Measurements from ENCODE around the gene SOX15. TPM values are rescaled to one million over a fixed set of nuclear protein-coding genes. Genes with fewer than 3 reads are reported as not detected.

SOX15 gene
- total RNA-seq, 1 donor from 2014 or later: 0.25 TPM

DNA sequence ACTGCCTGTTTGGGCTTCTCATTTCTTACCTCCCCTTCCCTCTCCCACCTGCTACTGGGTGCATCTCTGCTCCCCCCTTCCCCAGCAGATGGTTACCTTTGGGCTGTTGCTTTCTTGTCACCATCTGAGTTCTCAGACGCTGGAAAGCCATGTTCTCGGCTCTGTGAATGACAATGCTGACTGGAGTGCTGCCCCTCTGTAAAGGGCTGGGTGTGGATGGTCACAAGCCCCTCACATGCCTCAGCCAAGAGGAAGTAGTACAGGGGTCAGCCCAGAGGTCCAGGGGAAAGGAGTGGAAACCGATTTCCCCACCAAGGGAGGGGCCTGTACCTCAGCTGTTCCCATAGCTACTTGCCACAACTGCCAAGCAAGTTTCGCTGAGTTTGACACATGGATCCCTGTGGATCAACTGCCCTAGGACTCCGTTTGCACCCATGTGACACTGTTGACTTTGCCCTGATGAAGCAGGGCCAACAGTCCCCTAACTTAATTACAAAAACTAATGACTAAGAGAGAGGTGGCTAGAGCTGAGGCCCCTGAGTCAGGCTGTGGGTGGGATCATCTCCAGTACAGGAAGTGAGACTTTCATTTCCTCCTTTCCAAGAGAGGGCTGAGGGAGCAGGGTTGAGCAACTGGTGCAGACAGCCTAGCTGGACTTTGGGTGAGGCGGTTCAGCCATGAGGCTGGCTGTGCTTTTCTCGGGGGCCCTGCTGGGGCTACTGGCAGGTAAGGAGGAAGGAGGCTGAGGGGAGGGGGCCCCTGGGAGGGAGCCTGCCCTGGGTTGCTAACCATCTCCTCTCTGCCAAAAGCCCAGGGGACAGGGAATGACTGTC lies 10.7 kb downstream of the SOX15 start, which contains the start of gene CD68:
CD68 (plus strand) TSS at position 638 of the 833 bp plus-strand sequence; CDS start at position 678, 40 bp downstream.
- intact Hi-C loops (cut with micrococcal nuclease): no loop called here

DNA sequence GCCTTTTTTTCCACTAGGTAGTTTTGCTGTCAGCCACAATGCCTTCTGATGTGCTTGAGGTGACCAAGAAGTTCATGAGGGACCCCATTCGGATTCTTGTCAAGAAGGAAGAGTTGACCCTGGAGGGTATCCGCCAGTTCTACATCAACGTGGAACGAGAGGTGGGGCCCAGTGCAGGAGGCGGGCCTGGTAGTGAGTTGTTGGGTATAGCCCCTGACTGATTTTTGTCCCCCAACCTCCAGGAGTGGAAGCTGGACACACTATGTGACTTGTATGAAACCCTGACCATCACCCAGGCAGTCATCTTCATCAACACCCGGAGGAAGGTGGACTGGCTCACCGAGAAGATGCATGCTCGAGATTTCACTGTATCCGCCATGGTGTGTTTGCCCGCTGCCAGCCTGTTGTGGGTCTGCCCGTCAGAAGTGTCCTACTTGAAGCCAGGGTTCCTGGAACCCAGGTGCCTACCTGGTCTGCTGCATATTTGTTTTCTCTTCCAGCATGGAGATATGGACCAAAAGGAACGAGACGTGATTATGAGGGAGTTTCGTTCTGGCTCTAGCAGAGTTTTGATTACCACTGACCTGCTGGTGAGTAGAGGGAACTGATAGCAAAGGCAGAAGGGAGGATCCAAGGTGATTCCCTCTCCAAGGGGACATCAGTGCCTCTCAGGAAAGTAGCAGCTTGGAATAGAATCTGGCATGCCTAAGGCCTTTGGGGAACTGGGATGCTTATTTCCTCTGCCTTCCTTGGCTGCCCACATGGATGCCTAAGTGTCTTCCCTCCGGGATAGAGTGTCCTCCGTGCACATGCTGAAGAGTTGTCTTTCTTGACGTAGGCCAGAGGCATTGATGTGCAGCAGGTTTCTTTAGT lies 12.3 kb downstream of the SOX15 start:
- intact Hi-C loops (cut with micrococcal nuclease): no loop called here

DNA sequence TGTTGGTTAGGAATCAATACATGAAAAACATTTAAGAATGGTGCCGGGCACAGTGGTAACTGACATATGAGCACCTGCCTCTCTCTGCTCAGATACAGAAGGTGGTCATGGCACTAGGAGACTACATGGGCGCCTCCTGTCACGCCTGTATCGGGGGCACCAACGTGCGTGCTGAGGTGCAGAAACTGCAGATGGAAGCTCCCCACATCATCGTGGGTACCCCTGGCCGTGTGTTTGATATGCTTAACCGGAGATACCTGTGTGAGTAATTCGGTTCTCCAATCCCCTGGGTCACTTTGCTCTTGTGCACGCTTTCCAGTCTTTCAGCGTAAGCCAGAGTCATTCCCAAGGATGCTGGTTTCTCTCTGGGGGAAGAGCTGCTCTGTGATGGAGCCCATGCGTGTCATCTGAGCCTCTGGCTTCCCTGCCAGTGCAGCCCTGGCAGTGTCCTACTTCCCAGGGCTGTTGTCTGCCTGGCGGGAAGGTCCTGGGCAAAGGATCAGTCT lies 13.4 kb downstream of the SOX15 start:
- intact Hi-C loops (cut with micrococcal nuclease): no loop called here

DNA sequence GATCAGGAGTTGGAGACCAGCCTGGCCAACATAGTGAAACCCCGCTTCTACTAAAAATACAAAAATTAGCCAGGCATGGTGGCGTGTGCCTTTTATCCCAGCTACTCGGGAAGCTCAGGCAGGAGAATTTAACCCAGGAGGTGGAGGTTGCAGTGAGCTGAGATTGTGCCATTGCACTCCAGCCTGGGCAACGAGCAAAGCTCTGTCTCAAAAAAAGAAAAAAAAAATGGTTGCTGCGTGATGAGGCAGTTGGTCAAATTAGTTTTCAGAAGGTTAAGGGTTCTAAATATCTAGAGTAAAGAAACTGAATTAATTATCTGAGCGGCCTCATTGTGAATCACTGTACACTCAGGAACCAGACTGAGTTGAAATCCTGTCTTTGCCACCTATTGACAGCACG lies 13.9 kb downstream of the SOX15 start:
- intact Hi-C loops (cut with micrococcal nuclease): no loop called here

DNA sequence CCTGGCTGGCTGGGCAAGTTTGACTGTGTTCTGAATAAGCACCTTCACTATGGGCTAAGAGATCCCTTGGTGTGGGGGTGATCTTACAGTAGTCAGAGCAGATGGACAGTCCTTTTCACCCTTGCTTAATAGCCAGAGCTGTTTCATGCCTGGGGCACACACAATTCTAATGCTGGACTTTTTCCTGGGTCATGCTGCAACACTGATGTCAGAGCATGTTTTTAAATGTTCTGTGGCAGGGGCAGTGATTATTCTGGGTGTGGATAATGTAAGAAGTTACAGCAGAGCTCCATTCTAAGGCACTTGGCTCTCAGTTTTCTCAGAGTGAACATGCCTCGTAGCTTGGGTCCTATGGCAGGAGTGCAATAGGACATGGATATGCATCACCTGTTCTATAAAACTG lies 14.4 kb downstream of the SOX15 start:
- intact Hi-C loops (cut with micrococcal nuclease): no loop called here

DNA sequence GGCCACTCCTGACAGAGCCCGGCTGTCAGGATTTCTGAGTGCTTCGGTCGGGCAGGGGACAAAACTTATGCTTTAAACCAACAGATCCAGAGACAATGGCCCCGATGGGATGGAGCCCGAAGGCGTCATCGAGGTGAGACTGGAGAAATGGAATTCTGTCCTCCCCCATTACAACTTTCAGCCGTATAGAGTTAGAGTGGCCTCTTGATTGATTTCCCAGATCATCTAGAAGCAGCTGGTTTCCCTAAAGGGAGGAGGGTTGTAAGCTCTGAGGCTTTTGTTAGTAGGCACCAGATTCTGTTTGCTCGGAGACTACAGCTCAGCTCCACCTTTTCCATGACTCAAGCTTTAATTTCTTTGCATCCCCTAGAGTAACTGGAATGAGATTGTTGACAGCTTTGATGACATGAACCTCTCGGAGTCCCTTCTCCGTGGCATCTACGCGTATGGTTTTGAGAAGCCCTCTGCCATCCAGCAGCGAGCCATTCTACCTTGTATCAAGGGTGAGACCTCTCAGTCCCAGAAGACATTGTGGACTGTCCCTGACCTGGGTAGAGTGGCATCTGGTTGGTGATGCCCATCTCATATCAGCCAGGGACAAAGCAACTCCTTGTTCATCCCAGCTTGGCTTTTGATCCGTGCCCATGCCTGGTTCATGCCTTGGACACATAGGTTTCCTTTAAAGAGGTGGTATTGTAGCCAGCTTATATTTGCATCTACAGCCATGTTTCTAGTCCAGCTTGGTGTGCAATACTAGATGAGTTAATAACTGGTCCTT lies 15.5 kb downstream of the SOX15 start:
- intact Hi-C loops (cut with micrococcal nuclease): loop anchor here (5.0 kb wide), 1 partner anchor 267 kb away; the partner anchor contains the start of gene EIF5A

DNA sequence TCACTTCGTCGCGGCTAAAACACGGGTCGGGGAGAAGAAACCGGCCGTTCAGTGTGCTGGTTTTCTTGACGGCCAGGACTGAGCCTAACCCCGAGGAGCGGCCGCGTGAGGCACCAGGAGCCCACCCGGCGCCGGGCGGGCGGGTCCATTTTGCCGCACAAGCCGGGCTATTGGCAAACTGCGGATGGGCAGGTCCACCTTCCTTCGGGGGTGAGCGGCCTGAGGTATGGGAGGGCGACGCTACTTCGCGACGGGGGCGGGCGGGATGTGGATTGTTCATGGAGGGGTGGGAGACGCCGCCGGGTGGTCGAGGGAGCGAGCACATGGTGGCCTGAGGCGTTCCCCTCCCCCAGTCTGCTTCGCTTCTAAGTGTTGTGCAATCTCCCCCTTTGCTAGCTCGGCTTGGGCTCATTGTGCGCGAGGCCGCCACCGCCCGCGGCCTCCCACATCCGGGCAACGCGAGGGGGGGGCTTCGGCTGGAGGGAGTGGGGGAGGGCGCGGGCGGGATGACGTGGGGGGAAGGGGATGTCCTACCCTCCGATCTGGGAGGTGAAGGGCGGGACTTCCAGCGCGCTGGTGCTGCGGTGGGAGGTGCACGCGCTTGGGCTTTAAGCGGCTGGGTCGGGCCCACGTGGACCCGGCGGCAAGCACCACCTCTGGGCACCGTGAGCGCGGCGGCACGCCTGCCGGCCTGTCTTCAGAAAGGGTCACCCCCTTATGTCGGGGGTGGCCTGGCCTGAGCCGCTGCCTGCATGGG lies 16.4 kb downstream of the SOX15 start:
- intact Hi-C loops (cut with micrococcal nuclease): loop anchor here (1.0 to 5.0 kb wide), 5 partner anchors 89 to 335 kb away; partner anchors contain the start of genes EIF5A, ELP5, PHF23 and POLR2A

DNA sequence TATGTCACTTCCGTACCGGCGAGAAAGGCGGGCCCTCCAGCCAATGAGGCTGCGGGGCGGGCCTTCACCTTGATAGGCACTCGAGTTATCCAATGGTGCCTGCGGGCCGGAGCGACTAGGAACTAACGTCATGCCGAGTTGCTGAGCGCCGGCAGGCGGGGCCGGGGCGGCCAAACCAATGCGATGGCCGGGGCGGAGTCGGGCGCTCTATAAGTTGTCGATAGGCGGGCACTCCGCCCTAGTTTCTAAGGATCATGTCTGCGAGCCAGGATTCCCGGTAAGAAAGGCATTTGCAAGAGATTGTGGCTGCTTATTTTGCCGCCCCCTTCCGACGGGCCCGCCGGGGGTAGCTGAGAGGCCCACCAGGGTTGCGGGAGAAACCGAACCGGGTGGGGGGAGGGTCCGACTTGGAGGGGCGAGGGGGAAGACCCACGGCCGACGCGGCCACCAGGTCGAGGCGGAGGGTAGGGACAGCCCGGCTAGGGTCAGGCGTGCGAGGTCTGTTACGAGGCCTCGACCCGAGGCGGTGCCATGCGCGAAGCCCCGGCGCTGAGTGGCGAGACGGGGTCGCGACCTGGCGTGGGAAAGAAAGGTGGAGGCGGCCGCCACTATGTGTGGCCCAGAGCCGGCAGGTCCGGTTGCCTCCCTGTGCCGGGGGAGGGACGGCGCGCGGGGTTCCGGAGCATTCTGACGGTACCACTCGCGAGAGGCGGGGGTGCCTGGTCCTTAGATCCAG lies 17.1 kb downstream of the SOX15 start:
- intact Hi-C loops (cut with micrococcal nuclease): loop anchor here (1.0 to 5.0 kb wide), 10 partner anchors 11 to 334 kb away; partner anchors contain the start of genes EIF5A, ELP5, MPDU1 and PHF23

DNA sequence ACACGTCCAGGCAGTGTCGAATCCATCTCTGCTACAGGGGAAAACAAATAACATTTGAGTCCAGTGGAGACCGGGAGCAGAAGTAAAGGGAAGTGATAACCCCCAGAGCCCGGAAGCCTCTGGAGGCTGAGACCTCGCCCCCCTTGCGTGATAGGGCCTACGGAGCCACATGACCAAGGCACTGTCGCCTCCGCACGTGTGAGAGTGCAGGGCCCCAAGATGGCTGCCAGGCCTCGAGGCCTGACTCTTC lies 17.6 kb downstream of the SOX15 start:
- intact Hi-C loops (cut with micrococcal nuclease): loop anchor here (1.0 to 5.0 kb wide), 9 partner anchors 11 to 333 kb away; partner anchors contain the start of genes EIF5A, ELP5, MPDU1 and PHF23

DNA sequence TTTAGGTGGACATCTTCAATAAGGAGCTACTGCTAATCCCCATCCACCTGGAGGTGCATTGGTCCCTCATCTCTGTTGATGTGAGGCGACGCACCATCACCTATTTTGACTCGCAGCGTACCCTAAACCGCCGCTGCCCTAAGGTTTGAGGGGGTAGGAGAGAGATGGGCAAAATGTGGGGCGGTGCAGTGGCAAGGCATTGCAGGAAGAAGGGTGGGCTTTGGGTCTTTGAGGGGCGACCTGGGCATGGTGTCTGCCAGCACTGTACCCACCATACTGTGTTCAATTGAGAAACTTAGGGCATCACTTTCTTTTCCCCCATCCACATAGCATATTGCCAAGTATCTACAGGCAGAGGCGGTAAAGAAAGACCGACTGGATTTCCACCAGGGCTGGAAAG lies 19.5 kb downstream of the SOX15 start:
- intact Hi-C loops (cut with micrococcal nuclease): loop anchor here (5.0 kb wide), 1 partner anchor 263 kb away; the partner anchor contains the start of gene EIF5A

DNA sequence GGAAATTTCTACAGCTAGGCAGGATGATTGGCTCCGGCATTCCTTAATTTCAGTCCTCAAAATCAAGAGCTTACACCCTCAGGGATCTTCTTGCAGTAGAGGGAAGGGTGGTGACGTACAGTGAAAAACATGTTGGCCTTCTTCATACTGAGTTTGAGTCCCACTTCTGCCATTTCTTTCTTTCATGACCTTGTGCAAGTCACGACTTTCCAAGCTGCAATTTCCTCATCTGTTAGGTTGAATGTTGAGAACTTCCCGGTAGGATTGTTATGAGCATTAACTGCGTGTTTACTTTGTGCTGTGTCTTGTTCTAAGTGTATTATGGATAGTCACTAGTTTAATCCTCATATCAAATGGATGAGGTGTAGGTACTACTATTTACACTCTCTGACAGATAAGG lies 20.3 kb downstream of the SOX15 start:
- intact Hi-C loops (cut with micrococcal nuclease): no loop called here

DNA sequence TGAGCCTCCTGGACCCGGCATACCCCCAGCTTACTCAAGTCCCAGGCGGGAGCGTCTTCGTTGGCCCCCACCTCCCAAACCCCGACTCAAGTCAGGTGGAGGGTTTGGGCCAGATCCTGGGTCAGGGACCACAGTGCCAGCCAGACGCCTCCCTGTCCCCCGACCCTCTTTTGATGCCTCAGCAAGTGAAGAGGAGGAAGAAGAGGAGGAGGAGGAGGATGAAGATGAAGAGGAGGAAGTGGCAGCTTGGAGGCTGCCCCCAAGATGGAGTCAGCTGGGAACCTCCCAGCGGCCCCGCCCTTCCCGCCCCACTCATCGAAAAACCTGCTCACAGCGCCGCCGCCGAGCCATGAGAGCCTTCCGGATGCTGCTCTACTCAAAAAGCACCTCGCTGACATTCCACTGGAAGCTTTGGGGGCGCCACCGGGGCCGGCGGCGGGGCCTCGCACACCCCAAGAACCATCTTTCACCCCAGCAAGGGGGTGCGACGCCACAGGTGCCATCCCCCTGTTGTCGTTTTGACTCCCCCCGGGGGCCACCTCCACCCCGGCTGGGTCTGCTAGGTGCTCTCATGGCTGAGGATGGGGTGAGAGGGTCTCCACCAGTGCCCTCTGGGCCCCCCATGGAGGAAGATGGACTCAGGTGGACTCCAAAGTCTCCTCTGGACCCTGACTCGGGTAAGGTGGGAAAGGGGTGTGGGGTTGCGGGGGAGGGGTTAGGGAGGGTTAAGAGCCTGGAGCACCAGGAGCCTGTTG lies 26.6 kb downstream of the SOX15 start:
- intact Hi-C loops (cut with micrococcal nuclease): no loop called here

DNA sequence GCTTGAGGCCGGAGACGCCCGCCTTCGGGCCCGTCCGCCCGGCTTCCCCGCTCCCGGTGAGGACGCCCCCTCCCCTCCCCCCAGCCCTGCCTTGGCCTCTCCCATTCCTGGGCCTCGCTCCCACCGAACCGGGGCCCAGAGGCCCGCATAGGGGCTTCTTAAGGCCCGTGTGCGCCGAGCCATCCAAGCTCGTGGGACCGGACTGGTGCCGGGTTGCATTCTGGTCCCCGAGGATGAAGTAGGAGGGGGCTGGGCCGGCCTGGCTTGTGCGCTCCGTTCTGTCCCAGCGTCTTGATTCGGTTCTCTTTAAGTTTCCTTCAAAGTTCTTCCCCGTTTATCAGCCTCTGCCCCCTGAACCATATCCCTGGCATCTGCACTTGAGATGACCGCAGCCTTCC lies 27.7 kb downstream of the SOX15 start:
- intact Hi-C loops (cut with micrococcal nuclease): no loop called here

DNA sequence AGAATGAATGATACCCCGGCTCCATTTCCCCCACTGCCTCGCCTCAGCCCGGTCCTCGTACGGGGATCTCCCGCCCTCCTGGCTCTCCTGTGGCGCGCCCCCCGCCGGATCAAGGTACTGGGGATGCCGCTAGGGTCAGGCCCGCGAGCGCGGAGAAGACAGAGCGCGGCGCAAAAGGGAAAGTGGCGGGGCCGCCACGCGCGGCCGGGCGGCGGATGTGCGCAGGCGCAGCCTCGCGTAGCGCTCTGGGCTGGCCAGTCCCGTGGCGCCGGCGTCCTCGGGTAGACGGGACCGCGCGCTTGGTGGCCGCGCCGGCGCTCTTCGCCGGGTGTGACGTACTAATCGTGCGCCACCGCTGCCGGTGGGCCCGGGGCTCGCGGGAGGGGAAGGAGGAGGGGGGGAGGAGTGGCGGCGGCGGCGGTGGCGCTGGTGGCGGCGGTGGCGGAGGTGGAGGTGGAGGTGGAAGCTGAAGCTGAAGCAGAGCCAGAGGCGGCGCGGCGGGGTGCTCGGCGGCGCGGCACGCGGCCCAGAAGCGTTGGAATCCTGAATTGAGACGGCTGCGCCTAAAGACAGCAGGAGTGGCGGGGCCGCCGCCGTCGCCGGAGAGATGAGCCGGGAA lies 28.2 kb downstream of the SOX15 start, which contains the start of gene SENP3:
SENP3 (plus strand) TSS at position 331 of the 619 bp plus-strand sequence. CDS start 1,158 bp downstream, outside the sequence.
- intact Hi-C loops (cut with micrococcal nuclease): loop anchor here (1.0 to 2.0 kb wide), 8 partner anchors 11 to 205 kb away; partner anchors contain the start of genes POLR2A and TMEM256

DNA sequence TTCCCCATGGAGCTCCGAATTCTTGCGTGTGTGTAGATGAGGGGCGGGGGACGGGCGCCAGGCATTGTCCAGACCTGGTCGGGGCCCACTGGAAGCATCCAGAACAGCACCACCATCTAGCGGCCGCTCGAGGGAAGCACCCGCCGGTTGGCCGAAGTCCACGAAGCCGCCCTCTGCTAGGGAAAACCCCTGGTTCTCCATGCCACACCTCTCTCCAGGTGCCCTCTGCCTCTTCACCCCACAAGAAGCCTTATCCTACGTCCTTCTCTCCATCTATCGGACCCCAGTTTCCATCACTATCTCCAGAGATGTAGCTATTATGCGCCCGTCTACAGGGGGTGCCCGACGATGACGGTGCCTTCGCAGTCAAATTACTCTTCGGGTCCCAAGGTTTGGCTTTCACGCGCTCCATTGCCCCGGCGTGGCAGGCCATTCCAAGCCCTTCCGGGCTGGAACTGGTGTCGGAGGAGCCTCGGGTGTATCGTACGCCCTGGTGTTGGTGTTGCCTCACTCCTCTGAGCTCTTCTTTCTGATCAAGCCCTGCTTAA lies 28.8 kb downstream of the SOX15 start:
- intact Hi-C loops (cut with micrococcal nuclease): loop anchor here (1.0 to 2.0 kb wide), 8 partner anchors 11 to 205 kb away; partner anchors contain the start of genes POLR2A and TMEM256

DNA sequence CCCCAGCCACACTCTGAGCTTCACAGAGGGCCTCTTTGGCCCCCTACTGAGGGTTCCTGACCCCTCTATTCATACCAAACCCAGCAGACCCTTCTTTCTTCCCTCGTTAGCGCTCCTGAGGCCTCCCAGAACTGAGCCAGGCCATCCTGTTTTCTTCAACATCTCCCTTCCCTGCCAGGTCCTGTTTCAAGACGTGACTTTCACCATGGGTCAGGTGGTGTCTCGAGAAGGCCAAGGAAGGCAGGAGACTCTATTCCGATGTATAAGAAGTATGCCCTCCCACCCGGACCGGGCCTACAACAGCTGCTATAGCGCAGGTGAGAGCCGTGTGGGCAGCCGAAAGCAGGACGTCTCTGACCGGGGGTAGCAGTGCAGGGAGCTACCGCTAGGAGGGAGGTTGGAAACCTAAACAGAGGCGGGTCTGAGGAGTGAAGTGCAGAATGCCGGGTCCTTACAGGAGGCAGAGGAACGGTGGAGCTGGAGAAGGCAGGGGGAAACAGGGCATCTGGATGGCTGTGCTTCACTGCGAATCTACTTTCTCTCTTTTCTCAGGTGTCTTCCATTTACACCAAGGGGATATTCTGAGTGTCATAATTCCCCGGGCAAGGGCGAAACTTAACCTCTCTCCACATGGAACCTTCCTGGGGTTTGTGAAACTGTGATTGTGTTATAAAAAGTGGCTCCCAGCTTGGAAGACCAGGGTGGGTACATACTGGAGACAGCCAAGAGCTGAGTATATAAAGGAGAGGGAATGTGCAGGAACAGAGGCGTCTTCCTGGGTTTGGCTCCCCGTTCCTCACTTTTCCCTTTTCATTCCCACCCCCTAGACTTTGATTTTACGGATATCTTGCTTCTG lies 29.5 kb downstream of the SOX15 start:
- intact Hi-C loops (cut with micrococcal nuclease): loop anchor here (1.0 to 2.0 kb wide), 8 partner anchors 12 to 204 kb away; partner anchors contain the start of genes POLR2A and TMEM256

Measured in T-helper 2 cell treated with Interferon-gamma antibody and Interleukin-4, amounts not matched to agents 100 ng/mL and 5 ng/mL, for 36 hours (primary cell).